ENCODE data around the gene TRIM9. TPM values are rescaled to one million over a fixed set of nuclear protein-coding genes. Genes with fewer than 3 reads are reported as not detected.

The TRIM9 gene
- total RNA-seq, 1 donor from 2014 or later: 2.3 TPM

GRCh38 chr14:50985124-50985858 is 109.6 kb downstream of the TRIM9 start:
- no peak for TF ChIP-seq CTCF (IDR thresholded peaks at IDR 0.05; ENCODE audit: unreplicated experiment)
- H3K27ac Mint-ChIP-seq (ENCODE audit: unreplicated experiment): no peak overlapping the region
- no peak overlapping the region for H3K4me3 Mint-ChIP-seq (ENCODE audit: unreplicated experiment)
- no peaks in the 10 kb centered on the region for H3K9me3 Mint-ChIP-seq (ENCODE audit: unreplicated experiment)
- DNase-seq (ENCODE audit: low spot score): no peak
- no peaks in the 10 kb centered on the region for H3K27me3 Mint-ChIP-seq (ENCODE audit: unreplicated experiment)
- H3K4me1 Mint-ChIP-seq (ENCODE audit: unreplicated experiment): peaks cover 6% of the 10 kb centered on the region
- no peaks in the 10 kb centered on the region for H3K36me3 Mint-ChIP-seq (ENCODE audit: low read depth, unreplicated experiment)

GRCh38 chr14:50984036-50984710 is 110.7 kb downstream of the TRIM9 start:
- H3K4me3 Mint-ChIP-seq (ENCODE audit: unreplicated experiment): no peak overlapping the region
- TF ChIP-seq CTCF (IDR thresholded peaks at IDR 0.05; ENCODE audit: unreplicated experiment): no peak
- no peaks in the 10 kb centered on the region for H3K36me3 Mint-ChIP-seq (ENCODE audit: low read depth, unreplicated experiment)
- DNase-seq (ENCODE audit: low spot score): no peak
- no peaks in the 10 kb centered on the region for H3K27me3 Mint-ChIP-seq (ENCODE audit: unreplicated experiment)
- no peak overlapping the region for H3K27ac Mint-ChIP-seq (ENCODE audit: unreplicated experiment)
- no peaks in the 10 kb centered on the region for H3K9me3 Mint-ChIP-seq (ENCODE audit: unreplicated experiment)
- peaks cover 6% of the 10 kb centered on the region for H3K4me1 Mint-ChIP-seq (ENCODE audit: unreplicated experiment)

- no peaks in the 10 kb centered on the region for H3K36me3 Mint-ChIP-seq (ENCODE audit: low read depth, unreplicated experiment)
- no peaks in the 10 kb centered on the region for H3K9me3 Mint-ChIP-seq (ENCODE audit: unreplicated experiment)
- no peaks in the 10 kb centered on the region for H3K27me3 Mint-ChIP-seq (ENCODE audit: unreplicated experiment)
- no peak overlapping the region for H3K27ac Mint-ChIP-seq (ENCODE audit: unreplicated experiment)
- DNase-seq (ENCODE audit: low spot score): no peak
- TF ChIP-seq CTCF (IDR thresholded peaks at IDR 0.05; ENCODE audit: unreplicated experiment): no peak
- H3K4me1 Mint-ChIP-seq (ENCODE audit: unreplicated experiment): no peaks in the 10 kb centered on the region
- H3K4me3 Mint-ChIP-seq (ENCODE audit: unreplicated experiment): no peak overlapping the region
These were observed 114.7 kb downstream of the TRIM9 start for GRCh38 chr14:50979941-50980850.

- no peak for TF ChIP-seq CTCF (IDR thresholded peaks at IDR 0.05; ENCODE audit: unreplicated experiment)
- Mint-ChIP-seq H3K4me1 (ENCODE audit: unreplicated experiment) (no peaks in the 10 kb centered on the region), H3K4me3 (ENCODE audit: unreplicated experiment) (no peak overlapping the region), H3K9me3 (ENCODE audit: unreplicated experiment) (no peaks in the 10 kb centered on the region), H3K27me3 (ENCODE audit: unreplicated experiment) (no peaks in the 10 kb centered on the region), H3K27ac (ENCODE audit: unreplicated experiment) (no peak overlapping the region), H3K36me3 (ENCODE audit: low read depth, unreplicated experiment) (no peaks in the 10 kb centered on the region)
- no peak for DNase-seq (ENCODE audit: low spot score)
These were observed 116.0 kb downstream of the TRIM9 start for GRCh38 chr14:50978888-50979287.
